8988T (cell line): ENCODE measurements around the gene MRGPRD.

ENCODE experiments used
- DNase-seq: peaks from one replicate; pipeline ENCODE4 v3.0.0; 2011

Gene MRGPRD

DNA sequence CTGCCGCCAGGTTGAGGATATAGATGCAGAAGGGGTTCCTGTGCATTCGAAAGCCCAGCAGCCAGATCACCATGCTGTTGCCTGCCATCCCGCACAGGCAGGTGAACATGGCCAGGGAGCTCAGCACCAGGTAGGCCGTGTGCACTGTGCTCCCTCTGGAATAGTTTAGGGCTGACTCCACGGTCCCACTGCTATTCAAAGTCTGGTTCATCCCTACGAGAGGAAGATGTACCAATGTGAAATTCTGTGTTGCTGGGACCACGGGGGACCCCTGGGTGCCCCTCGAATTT is at the start of gene MRGPRD:
MRGPRD (minus strand) TSS at position 211 of the 290 bp plus-strand sequence; CDS start at position 211, 0 bp downstream.
- no peak for DNase-seq

- no peak for DNase-seq
Measured at GRCh38 chr11:69030301-69030700, 49.5 kb upstream of the MRGPRD start.

DNA sequence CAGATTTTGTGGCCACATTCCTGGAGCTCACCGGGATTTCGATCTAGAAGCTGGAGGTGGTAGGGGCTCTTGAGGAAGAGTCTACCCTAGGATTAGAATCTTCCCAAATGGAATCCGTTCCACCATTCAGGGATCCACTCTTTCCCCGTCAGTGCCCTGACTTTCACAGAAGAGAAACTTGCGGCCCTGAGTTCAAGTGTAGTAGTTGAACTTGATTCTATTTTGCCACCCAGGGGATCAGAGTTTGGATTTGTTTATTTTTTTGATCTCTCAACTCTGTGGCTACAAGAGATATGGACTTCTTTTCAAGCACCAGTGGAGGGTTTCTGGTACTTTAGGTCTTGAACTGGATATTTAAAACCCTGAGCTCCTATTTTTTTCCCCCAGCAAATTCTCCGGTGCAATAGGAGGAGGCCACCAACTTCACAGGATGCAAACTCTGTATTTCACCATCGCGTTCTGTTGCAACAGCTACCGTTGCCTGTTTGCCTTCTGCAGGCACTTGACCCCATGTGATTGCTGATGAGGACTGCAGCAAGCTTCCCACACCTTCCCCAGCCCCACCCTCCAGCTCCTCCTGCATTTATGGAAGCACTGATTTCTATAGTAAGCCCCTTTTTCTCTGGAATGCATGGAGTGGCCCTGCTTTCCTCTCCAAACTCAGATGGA is 47.1 kb upstream of the MRGPRD start:
- DNase-seq: no peak

DNA sequence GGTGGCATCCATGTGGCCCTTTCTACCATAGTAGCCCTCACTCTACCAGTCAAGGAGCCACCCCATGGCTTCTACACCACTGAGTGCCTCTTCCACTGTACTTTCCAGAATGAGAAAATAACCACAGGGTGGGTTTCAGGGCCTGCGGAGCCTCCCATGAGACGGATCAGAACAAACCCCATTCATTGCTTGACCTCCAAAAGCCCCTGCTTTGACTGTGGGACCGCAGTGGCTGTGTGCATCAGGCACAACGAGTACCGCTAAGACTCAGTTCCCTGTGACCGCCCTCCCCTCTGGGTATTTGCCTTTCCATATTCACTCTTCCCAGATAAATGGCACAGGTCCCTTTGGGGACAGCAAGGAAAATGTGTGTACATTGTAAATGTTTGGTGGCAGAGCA is 43.7 kb upstream of the MRGPRD start:
- no peak for DNase-seq

DNA sequence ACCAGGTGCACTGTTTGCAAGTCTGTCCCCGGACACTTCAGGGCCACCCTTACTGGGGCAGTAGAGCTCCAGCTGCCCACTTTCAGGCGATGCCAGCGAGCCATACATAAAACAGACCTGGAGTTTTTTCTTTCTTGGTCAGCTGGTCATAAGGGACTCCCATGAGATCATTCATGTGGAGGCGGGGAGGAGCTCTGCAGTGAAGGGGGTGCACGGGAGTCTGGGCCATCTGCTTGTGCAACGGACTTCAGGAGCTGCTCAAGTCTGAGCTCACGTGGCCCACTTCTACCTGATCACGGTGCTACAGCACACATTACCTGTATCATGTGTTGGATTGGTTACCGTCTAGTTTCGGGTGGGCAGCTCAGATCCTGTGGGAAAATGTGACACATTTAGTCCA is 41.5 kb upstream of the MRGPRD start:
- DNase-seq: no peak

- DNase-seq: no peak
Measured at GRCh38 chr11:69018924-69019323, 38.1 kb upstream of the MRGPRD start.

- no peak for DNase-seq
Measured at GRCh38 chr11:69017951-69018350, 37.2 kb upstream of the MRGPRD start.

DNA sequence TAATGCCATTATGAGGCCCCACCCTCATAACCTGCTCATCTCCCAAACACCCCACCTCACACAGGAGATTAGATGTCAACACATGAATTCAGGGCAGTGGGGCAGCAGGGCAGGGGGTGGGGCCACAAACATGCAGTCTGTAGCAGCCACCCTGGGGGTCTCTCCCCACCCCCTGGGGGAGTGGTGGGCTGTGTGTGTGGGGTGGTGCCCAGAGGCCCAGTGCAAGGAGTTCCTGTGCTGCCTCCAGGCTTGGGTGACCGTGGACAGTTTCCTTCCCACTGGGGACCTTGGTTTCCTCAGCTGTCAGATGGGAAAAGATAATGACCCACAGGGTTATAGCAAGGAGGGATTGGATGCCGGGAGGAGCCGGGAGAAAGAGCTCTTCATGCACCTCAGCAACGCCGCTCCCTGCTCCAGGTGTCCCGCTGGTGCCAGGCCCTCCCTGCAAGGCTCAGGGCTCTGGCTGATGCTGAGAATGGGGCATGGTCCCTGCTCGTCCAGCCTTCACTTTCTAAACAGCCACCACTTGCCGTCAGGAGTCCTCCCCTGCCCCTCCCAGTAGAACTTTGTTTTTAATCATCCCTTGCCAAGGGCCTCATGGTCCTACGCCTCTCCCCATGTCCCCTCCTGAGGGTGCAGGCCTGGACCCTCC is 34.2 kb upstream of the MRGPRD start:
- no peak for DNase-seq

GRCh38 chr11:69014084-69014851 is 33.5 kb upstream of the MRGPRD start:
- no peak for DNase-seq

- DNase-seq: peak; percentile 99
Measured at GRCh38 chr11:69013009-69013951, 32.5 kb upstream of the MRGPRD start, which contains the start of gene MRGPRF. Gene MRGPRF (minus strand): TSS chr11:69013246. CDS start chr11:69009901, 3,345 bp downstream.

- DNase-seq: no peak
Measured at GRCh38 chr11:69012092-69013008, 31.6 kb upstream of the MRGPRD start.

DNA sequence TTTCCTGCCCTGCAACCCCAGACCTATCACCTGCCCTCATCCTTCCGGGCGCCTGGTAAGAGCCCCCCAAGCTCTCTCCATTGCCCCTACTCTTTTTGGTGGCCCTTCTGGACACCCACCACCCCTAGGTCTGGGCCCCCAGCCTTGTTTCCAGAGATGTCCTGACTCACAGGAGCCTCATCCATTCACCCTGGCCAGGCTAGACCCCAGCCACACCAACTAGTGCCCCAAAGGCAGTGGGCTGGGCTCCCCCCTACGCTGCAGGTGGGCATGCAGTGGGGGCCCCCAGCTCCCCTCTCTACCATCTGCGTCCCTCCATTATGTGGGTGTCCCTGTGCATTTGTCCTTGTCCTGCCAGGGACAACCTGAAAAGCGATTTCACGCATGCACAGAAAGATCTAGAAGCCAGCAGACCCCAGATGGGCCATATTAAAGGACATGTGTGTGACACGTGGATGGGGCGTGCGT is 30.9 kb upstream of the MRGPRD start:
- no peak for DNase-seq

- peak; percentile 97 for DNase-seq
Measured at GRCh38 chr11:69010964-69011623, 30.3 kb upstream of the MRGPRD start.

DNA sequence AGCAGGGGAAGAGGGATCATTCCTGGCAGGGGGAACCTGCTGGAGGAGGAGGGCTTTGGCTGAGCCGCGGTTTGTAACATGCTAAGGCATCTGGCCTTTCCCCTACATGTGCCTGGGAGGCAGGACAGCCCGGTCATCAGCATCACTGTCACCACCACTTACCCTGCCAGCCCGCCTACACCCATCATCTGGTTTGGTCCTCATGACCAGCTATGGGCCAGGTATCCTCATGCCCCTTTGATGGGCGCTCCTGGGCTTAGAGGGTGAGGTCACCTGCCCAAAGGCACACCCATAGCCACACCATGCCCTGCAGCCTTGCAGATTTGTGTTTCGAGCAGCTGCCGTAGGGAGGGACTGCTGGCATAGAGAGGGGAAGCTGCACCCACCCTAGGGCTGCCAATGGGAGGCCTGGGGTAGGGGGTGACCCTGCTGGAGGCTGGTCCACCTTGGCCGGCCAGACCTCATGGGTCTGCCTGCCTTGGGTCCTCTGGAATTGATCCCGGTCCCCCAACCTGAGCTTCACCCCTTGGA is 29.6 kb upstream of the MRGPRD start:
- no peak for DNase-seq

GRCh38 chr11:69009441-69010211 is 28.8 kb upstream of the MRGPRD start:
- no peak for DNase-seq

DNA sequence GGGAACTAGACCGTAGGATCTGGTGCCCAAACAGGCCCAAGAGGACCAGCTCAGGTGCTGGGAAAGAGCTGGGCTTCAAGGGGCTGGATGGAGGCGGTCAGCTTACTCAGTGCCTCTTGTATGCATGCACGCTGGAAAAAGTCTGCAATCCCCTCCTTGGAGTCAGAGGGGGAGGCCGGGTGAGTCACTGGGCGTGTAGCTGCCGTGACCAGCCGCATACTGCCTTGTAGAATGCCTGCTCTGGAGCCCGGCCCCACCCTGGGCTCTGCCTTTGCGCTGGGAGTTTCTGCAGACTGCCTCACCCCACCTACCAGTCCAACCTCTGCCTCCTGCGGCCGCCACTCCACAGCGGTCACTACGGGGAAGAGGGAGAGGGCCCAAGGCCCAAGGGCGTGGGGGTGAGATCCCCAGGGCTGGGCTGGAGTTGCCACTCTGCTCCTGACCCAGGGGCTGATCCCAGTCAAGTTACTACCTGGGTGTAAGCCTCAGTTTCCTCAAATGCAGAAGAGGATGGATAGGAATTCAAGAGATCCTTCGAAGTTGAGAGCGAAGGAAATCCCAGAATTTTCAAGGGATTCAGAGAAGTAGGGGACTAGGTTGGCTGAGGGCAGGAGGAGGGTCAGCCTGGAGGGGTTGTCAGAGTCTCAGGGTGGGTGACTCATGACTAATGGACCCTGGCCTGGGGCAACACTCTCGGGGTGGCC is 28.1 kb upstream of the MRGPRD start:
- peak; percentile 100 for DNase-seq

DNA sequence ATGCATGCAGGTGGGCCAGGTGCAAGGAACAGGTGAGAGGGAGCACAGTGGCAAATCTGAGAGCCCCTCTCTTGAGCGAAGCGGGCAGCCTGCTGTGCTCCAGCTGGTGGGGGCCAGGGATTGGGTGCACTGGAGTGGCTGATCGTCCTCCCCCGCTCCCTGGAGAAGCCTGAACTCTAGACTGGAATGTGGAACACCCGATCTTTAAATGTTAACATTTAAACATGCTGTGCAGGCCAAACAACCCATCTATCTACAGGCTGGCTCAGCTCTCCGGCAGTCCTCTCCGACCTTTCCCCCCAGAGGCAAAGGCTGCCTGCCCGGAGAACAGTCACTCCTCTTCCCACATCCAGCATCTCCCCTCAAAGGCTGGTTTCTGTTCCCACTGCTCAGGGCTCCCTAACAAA is 27.2 kb upstream of the MRGPRD start:
- no peak for DNase-seq

DNA sequence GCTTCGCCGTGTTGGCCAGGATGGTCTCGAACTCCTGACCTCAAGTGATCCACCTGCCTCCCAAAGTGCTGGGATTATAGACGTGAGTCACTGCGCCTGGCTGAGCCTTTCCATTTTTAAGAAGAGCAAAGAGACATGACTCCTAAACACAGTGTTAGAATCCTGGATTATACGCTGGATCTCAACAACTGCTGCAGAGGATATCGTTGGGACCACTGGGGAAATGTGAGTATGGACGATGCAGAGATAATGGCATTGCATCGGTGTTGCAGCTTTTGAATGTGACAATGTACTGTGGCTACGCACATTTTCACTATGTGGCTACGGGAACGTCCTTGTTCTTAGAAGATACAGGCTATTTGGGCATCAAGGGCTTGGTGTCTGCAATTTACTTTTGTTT is 26.0 kb upstream of the MRGPRD start:
- no peak for DNase-seq

DNA sequence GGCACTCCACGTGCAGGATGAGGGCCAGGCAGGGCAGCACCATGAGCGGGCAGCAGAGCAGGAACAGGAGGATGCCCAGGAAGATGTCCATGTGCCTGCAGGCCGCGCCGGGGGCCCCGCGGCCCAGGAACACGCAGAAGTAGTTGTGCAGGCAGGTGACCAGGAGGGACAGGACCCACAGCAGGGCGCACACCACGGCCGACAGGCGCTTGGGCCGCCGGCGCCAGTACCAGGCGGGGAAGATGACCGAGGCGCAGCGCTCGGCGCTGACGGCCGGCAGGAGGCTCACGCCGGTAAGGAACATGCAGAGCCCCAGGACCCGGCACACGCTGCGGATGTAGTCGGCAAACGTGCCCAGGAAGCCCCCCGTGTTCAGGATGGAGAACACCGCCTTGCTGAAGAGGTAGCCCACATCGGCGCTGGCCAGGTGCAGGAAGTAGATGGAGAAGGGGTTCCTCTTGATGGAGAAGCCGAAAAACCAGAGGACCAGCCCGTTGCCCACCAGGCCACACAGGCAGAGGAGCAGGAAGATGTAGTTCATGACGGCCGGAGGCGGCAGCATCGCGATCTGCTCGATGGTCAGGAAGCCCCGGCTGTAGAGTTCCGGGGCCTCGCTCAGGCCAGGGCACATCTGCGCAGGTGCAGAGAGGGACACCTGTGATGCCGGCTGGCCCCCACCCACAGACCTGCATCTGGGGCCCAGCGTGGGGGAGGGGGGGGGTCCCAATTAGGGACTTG is 25.0 kb upstream of the MRGPRD start:
- DNase-seq: no peak
